A549 (cell line): ENCODE results near the gene SETD3.

Source experiments
- CTCF ChIP-seq: fragments of >200 bp; sonication (Bioruptor Twin); formaldehyde crosslinking; IDR thresholded peaks from 3 replicates; pipeline ENCODE4 v1.5.1; 2016
- EHMT2 ChIP-seq: fragments of 200-600 bp; sonication (generic); IDR thresholded peaks from 2 replicates; pipeline ENCODE4 v1.6.1; 2016; ENCODE audit warnings: antibody characterized with exemption, low read depth, mild to moderate bottlenecking, moderate library complexity
- HMGXB4 ChIP-seq: fragments of 250-450 bp; sonication (Bioruptor Pico); IDR thresholded peaks from 2 replicates; pipeline ENCODE4 v1.5.0; 2021; ENCODE audit warnings: mild to moderate bottlenecking, moderate library complexity, borderline replicate concordance
- JUN ChIP-seq, 2 experiments: fragments of >200 bp; sonication (Bioruptor Twin); formaldehyde crosslinking; IDR thresholded peaks; 2 replicates in 1 of 2; 3 replicates in 1 of 2; pipeline ENCODE4 v1.6.1; 2016 to 2017
- JUNB ChIP-seq: fragments of >200 bp; sonication (Bioruptor Twin); formaldehyde crosslinking; IDR thresholded peaks from 2 replicates; pipeline ENCODE4 v1.6.1; 2016
- KDM5A ChIP-seq: fragments of 200-600 bp; sonication (generic); IDR thresholded peaks from 2 replicates; pipeline ENCODE4 v1.6.1; 2016; ENCODE audit warnings: antibody characterized with exemption, mild to moderate bottlenecking
- PBX3 ChIP-seq: IDR thresholded peaks from 2 replicates; pipeline ENCODE4 v1.6.1; 2012
- POLR2A ChIP-seq: IDR thresholded peaks from 2 replicates; pipeline ENCODE4 v1.6.1; 2012; ENCODE audit warnings: mild to moderate bottlenecking, low read length
- RAD21 ChIP-seq, 2 experiments: fragments of >200 bp in 1 of 2; sonication (Bioruptor Twin) in 1 of 2; formaldehyde crosslinking in 1 of 2; IDR thresholded peaks in 1 of 2; conservative IDR thresholded peaks in 1 of 2; 2 replicates in 1 of 2; 3 replicates in 1 of 2; pipeline ENCODE4 v1.6.1; 2012 to 2018; ENCODE audit warnings: inconsistent platforms in 1 of 2
- REST ChIP-seq: fragments of 200-600 bp; sonication (generic); IDR thresholded peaks from 2 replicates; pipeline ENCODE4 v1.6.1; 2016; ENCODE audit warnings: antibody characterized with exemption, mild to moderate bottlenecking, moderate library complexity

- no peak for TF ChIP-seq REST
- TF ChIP-seq POLR2A: no peak
- TF ChIP-seq CTCF: no peak
- TF ChIP-seq JUNB: peak; percentile 58; the same call in 1 of the 2 replicates
- no peak for TF ChIP-seq RAD21 (conservative IDR thresholded peaks at IDR 0.05 in 1 of 2, IDR thresholded peaks at IDR 0.05 in 1 of 2)
- TF ChIP-seq PBX3: no peak
- no peak for TF ChIP-seq JUN (IDR thresholded peaks at IDR 0.05)
- TF ChIP-seq EHMT2: no peak
- TF ChIP-seq HMGXB4 (CRISPR knock-in tag): no peak
- TF ChIP-seq KDM5A: no peak
These were observed 101.9 kb downstream of the SETD3 start for GRCh38 chr14:99378782-99379214.
